ENCODE data around the gene MAU2.
"Not testable (repeated sequence)": the region's sequence is repeated elsewhere in the genome, so short reads cannot be mapped to it uniquely, and the experiment has no call there.

The MAU2 gene

GRCh38 chr19:19348266-19348665 is 27.6 kb downstream of the MAU2 start:
- no peak for DNase-seq

GRCh38 chr19:19349365-19349764 is 28.7 kb downstream of the MAU2 start:
- no peak for DNase-seq

GRCh38 chr19:19350756-19351155 is 30.1 kb downstream of the MAU2 start:
- DNase-seq: not testable (repeated sequence)

GRCh38 chr19:19352823-19353222 is 32.2 kb downstream of the MAU2 start:
- no peak for DNase-seq

- DNase-seq: no peak
Measured at GRCh38 chr19:19354007-19354406, 33.4 kb downstream of the MAU2 start.

- no peak for DNase-seq
Measured at GRCh38 chr19:19354932-19355331, 34.3 kb downstream of the MAU2 start.

GRCh38 chr19:19355606-19356139 is 35.0 kb downstream of the MAU2 start:
- DNase-seq: no peak

GRCh38 chr19:19356500-19356899 is 35.9 kb downstream of the MAU2 start:
- no peak for DNase-seq

- no peak for DNase-seq
Measured at GRCh38 chr19:19356901-19357566, 36.4 kb downstream of the MAU2 start.

GRCh38 chr19:19361075-19361594 is 40.5 kb downstream of the MAU2 start:
- DNase-seq: peak; percentile 56

- DNase-seq: no peak
Measured at GRCh38 chr19:19362075-19362474, 41.4 kb downstream of the MAU2 start.

GRCh38 chr19:19366434-19367396 is 46.1 kb downstream of the MAU2 start:
- DNase-seq: peak; percentile 59

- DNase-seq: no peak
Measured at GRCh38 chr19:19368087-19368486, 47.5 kb downstream of the MAU2 start.

- no peak for DNase-seq
Measured at GRCh38 chr19:19371059-19371458, 50.4 kb downstream of the MAU2 start.

GRCh38 chr19:19372656-19373416 is 52.2 kb downstream of the MAU2 start:
- DNase-seq: no peak

- DNase-seq: no peak
Measured at GRCh38 chr19:19379527-19379926, 58.9 kb downstream of the MAU2 start.

GRCh38 chr19:19380316-19380715 is 59.7 kb downstream of the MAU2 start:
- not testable (repeated sequence) for DNase-seq

GRCh38 chr19:19381007-19381926 is 60.6 kb downstream of the MAU2 start:
- DNase-seq: no peak

- DNase-seq: no peak
Measured at GRCh38 chr19:19382118-19382517, 61.5 kb downstream of the MAU2 start.

GRCh38 chr19:19384486-19384885 is 63.9 kb downstream of the MAU2 start:
- DNase-seq: no peak

GRCh38 chr19:19385131-19385895 is 64.7 kb downstream of the MAU2 start:
- peak; percentile 99 for DNase-seq
